Stomach (tissue), 9 donors: Measurements from ENCODE around the gene RTN4R. TPM values are rescaled to one million over a fixed set of nuclear protein-coding genes. Genes with fewer than 3 reads are reported as not detected.
"Not testable (repeated sequence)": the region's sequence is repeated elsewhere in the genome, so short reads cannot be mapped to it uniquely, and the experiment has no call there.

Source experiments
- DNase-seq, 2 donors: peaks; one replicate each; pipeline versions ENCODE4 v3.0.0 to v3.0.0-alpha.2; 2013 to 2019
- H3K27ac ChIP-seq, 5 donors: fragments of 200-600 bp in 4 of 5; sonication (generic) in 4 of 5; one replicate each; pipeline ENCODE4 v1.5.1; 2013 to 2019; ENCODE audit warnings: mild to moderate bottlenecking in 1 of 5, moderate library complexity in 1 of 5
- H3K27me3 ChIP-seq, 3 donors: fragments of 200-600 bp; sonication (generic); one replicate each; pipeline ENCODE4 v1.5.1; 2017 to 2019; ENCODE audit warnings: mixed run types in 1 of 3
- H3K36me3 ChIP-seq, 4 donors: fragments of 200-600 bp; sonication (generic); 1 replicate in 3 of 4; 2 replicates in 1 of 4; pipeline ENCODE4 v1.5.1; 2016 to 2019
- H3K4me1 ChIP-seq, 4 donors: fragments of 200-600 bp; sonication (generic); one replicate each; pipeline ENCODE4 v1.5.1; 2016 to 2019
- H3K4me3 ChIP-seq, 4 donors: fragments of 200-600 bp; sonication (generic) in 3 of 4; one replicate each; pipeline ENCODE4 v1.5.1; 2016 to 2019; ENCODE audit warnings: mild to moderate bottlenecking in 1 of 4
- H3K9me3 ChIP-seq, 4 donors: fragments of 200-600 bp; sonication (generic); one replicate each; pipeline ENCODE4 v1.5.1; 2016 to 2019
- EP300 ChIP-seq: sonication (generic); formaldehyde crosslinking; IDR thresholded peaks from one replicate; pipeline ENCODE4 v1.6.1; 2017; ENCODE audit warnings: antibody characterized with exemption
- POLR2A ChIP-seq, 4 donors: fragments of 450-650 bp; IDR thresholded peaks; one replicate each; pipeline ENCODE4 v1.6.1; 2016; ENCODE audit warnings: antibody characterized with exemption in 4 of 4, control low read depth in 2 of 4, mild to moderate bottlenecking in 1 of 4, moderate library complexity in 1 of 4
- POLR2AphosphoS5 ChIP-seq, 3 donors: sonication (generic); formaldehyde crosslinking; IDR thresholded peaks; one replicate each; pipeline ENCODE4 v1.6.1; 2016; ENCODE audit warnings: antibody characterized with exemption in 3 of 3
- WGBS, 5 donors: extraction: QIAGEN DNeasy Blood & Tissue Kit in 3 of 5; methylation state at CpG; one replicate each; pipeline versions ENCODE4 v1.1.5 to v1.1.7; 2013 to 2018; 5-methylcytosine and 5-hydroxymethylcytosine counted together
- intact Hi-C: fragments of 100-400 bp; cut with DNase I; formaldehyde crosslinking; loops from one replicate; pipeline ENCODE4 v1.15.1; 2023; ENCODE audit warnings: low total_unique reads
- polyA plus RNA-seq, 3 donors: library from polyadenylated mRNA; stranded (reverse); fragments of 200-250 nt; gene quantifications; one replicate each; pipeline ENCODE4 v1.2.3, GENCODE V29; 2013
- total RNA-seq, 5 donors: library from RNA; depleted of rRNA; stranded (reverse); fragments of >200 nt; gene quantifications; one replicate each; pipeline versions ENCODE4 v1.1.0 to v1.2.3, GENCODE V29; 2014 to 2016
- TF ChIP-seq, protein P1 (sequence below), 7 experiments: fragments of 450-650 bp in 4 of 7; fragments of 200-600 bp in 3 of 7; sonication (generic) in 3 of 7; IDR thresholded peaks; one replicate each; pipeline ENCODE4 v1.5.1; 2016 to 2019; ENCODE audit warnings: antibody characterized with exemption in 7 of 7, control low read depth in 2 of 7, mild to moderate bottlenecking in 1 of 7
- donor health status: healthy with polysubstance abuse.
- donor health status: Bipolar disorder and iron deficiency.
- donor health status: healthy.

RTN4R gene
- total and polyA plus RNA-seq, 8 donors = 0.92 to 2.2 (median 1.7) TPM; not detected in 3

DNA sequence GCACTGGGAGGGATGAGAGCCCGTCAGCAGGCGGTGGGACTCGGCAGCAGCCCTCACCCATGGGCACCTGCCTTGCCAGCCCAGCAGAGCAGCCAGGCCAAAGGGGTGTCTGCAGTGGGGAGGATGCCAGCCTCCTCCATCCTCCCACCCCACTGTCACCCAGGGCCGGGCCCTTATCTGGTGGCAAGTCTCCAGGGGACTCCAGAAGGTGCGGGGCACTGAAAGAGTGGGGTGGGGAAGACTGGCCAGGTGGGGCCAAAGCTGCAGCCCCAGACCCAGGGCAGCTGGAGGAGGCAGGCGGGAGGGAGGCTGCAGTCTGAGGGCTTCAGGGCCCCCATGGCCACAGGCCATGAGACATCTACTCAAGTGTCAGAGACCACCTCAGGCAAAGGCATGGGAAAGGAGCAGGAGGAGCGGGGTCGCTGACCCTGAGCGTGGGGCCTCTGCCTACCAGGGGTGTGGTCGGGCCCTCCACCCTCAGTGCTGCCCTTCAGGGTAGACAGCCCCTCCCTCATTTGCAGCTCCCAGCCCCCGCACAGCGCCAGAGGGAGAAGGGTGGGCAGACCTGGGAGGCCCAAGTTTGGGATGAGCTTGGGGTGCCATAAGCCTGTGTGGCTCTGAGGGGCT, 48.2 kb upstream of the RTN4R start:
- 77 to 86% (median 84%) methylated on average over 9 to 12 of the region's 12 CpGs for WGBS, 5 donors
- Histone ChIP-seq H3K36me3 (peaks cover 0 to 32% (median 12%) of the 10 kb centered on the region in 4 donors), H3K27ac (no peak overlapping the region), H3K4me1 (peaks cover 18 to 48% (median 31%) of the 10 kb centered on the region in 4 donors), H3K27me3 (no peaks in the 10 kb centered on the region), H3K9me3 (no peaks in the 10 kb centered on the region), H3K4me3 (no peak overlapping the region)
- intact Hi-C loops = no loop called here
- TF ChIP-seq, protein P1, sequence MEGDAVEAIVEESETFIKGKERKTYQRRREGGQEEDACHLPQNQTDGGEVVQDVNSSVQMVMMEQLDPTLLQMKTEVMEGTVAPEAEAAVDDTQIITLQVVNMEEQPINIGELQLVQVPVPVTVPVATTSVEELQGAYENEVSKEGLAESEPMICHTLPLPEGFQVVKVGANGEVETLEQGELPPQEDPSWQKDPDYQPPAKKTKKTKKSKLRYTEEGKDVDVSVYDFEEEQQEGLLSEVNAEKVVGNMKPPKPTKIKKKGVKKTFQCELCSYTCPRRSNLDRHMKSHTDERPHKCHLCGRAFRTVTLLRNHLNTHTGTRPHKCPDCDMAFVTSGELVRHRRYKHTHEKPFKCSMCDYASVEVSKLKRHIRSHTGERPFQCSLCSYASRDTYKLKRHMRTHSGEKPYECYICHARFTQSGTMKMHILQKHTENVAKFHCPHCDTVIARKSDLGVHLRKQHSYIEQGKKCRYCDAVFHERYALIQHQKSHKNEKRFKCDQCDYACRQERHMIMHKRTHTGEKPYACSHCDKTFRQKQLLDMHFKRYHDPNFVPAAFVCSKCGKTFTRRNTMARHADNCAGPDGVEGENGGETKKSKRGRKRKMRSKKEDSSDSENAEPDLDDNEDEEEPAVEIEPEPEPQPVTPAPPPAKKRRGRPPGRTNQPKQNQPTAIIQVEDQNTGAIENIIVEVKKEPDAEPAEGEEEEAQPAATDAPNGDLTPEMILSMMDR (IDR thresholded peaks at IDR 0.05) = no peak
- TF ChIP-seq EP300 = no peak
- TF ChIP-seq POLR2AphosphoS5 (IDR thresholded peaks at IDR 0.05) = no peak
- no peak for TF ChIP-seq POLR2A (IDR thresholded peaks at IDR 0.05)
- DNase-seq = peak; percentile 3 to 9

DNA sequence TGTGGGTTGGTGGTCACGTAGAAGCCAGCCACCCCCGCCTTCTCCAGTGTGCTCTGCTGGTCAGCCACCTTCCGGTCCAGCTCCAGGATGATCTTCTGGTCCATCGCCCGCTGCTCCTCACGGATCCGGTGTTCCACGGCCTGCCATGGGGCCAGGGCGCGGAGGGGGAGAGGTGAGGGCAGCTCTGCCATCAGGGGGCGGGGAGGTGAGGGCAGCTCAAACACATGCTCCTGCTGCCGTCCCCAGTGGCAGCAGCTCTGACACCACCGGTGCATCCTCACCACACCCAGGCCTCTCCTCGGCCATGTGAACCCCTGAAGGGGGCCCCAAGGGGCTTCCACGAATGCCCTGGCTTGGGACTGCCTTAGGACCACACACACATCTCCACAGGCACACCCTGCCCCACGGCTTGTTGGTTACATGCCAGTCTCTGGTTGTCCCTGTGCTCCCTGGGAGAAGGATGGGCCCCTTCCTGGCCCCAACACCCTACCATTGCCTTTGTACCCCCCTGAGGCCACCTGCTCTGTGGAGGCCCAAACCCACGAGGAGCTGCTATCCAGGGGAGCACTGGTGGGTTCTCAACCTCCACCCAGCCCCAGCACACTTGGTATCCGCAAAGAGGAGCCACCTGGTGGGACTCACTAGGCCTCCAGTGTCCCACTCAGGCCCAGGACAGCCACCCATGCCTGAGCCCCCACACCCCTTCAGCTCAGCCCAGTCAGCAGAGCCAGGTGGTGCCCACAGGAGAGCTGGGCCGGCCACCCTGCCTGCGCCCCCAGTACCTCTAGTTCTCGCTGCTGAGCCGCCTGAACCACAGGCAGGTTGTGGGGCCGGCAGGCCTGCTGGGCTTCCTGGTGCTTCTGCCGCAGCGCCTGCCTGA, 47.5 kb upstream of the RTN4R start:
- no peaks in the 10 kb centered on the region for H3K9me3 ChIP-seq
- H3K4me1 ChIP-seq = peaks cover 11 to 40% (median 23%) of the 10 kb centered on the region in 4 donors
- intact Hi-C loops = no loop called here
- H3K36me3 ChIP-seq = peaks cover 0 to 32% (median 12%) of the 10 kb centered on the region in 4 donors
- H3K27ac ChIP-seq = no peak overlapping the region
- H3K4me3 ChIP-seq = no peak overlapping the region
- 83 to 90% (median 85%) methylated on average over 17 to 25 of the region's 25 CpGs for WGBS, 5 donors
- no peaks in the 10 kb centered on the region for H3K27me3 ChIP-seq
- DNase-seq = peak; percentile 4 to 21
- no peak for TF ChIP-seq EP300
- TF ChIP-seq POLR2A (IDR thresholded peaks at IDR 0.05) = no peak
- no peak for TF ChIP-seq POLR2AphosphoS5 (IDR thresholded peaks at IDR 0.05)
- TF ChIP-seq, protein P1 (IDR thresholded peaks at IDR 0.05) = no peak

DNA sequence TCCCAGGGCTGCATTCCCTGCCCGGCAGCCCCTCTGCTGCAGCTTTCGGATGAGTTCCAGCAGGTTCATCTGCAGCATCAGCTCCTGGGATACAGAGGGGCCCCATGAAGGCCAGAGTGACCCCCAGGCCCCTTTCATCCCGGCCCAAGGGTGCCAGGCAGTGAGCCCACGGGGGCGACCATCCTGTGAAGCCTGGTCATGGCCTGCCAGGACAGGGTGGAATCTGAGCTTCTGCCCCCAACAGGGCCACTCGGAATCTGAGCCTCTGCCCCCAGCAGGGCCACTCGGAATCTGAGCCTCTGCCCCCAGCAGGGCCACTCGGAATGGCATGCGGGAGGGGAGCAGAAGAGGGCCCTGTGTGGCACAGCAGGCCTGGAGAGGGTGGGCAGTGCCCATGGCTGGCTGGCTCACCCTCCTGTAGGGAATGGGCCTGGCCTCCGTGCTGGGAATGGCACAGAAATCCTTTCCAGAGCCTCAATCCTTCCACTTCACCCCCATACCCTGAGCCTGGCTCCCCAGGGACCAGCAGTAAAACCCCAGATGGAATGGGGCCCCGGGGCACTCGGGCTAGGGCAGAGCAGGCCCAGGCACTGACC, 46.7 kb upstream of the RTN4R start:
- WGBS, 5 donors = 90 to 97% (median 93%) methylated on average over 3 to 12 of the region's 12 CpGs
- Histone ChIP-seq H3K36me3 (peaks cover 0 to 32% (median 12%) of the 10 kb centered on the region in 4 donors), H3K4me1 (peaks cover 9 to 38% (median 20%) of the 10 kb centered on the region in 4 donors)
- H3K9me3 ChIP-seq, H3K4me3 ChIP-seq, DNase-seq, H3K27me3 ChIP-seq, intact Hi-C loops, H3K27ac ChIP-seq: not testable (repeated sequence)

DNA sequence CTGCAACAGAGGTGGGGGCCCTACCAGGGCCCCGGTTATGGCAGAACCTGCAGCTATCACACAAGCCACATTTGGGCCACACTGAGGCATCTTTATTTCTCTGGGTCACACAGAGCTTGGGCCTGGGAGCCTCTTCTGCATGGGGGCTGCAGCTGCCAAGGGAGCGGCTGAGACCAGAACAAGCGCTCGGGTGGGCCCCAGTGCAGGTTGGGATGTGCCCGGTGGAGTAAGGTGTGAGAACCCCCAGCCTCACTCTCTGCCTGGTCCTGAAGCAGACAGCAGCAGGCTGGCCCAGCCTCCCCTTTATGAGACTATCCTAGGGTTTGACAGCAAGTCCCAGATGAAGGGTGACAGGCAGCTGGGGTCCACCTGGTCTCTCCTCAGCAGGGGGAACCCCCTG, 46.1 kb upstream of the RTN4R start:
- peaks cover 8 to 36% (median 18%) of the 10 kb centered on the region in 4 donors for H3K4me1 ChIP-seq
- intact Hi-C loops, H3K27me3 ChIP-seq, H3K4me3 ChIP-seq, DNase-seq, H3K9me3 ChIP-seq, H3K27ac ChIP-seq: not testable (repeated sequence)
- peaks cover 0 to 32% (median 12%) of the 10 kb centered on the region in 4 donors for H3K36me3 ChIP-seq
- WGBS, 5 donors = 80 to 96% (median 88%) methylated on average over 4 to 5 of the region's 5 CpGs; no CpG with 5 or more reads in 1 of the 5 donors

DNA sequence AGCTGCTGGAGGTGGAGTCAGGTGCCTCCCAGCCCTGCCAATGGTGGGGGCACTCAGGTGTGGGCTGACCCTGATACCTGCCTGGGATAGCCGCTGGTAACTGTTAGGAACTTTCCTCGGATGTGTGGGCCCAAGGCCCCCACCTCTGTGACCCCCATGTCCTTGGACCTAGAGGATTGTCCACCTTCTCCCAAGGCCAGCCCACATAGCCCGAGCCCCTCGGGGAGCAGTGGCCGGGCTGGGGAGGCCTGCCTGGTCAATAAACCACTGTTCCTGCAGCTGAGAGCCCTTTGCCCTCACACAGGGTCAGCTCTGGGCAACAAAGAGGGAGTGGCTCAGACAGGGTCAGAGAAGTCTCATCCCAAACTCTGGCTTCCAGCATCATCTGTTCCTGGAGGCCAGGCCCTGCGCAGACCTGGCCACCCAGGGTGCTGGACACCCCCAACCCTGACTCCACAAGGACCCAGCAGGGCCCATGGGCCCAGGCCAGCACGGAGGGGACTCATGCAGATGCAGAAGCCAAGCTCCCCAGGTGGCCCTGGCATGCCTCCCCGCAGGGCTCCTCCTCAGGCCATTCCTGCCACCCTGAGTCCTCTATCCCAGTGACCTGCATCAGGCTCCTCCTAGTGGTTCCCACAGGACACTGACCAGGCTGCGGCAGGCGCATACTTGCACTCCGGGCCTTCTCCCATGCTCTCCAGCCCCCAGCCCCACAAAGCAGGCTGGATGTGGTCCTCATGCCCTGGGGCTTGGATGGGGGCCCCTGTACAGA, 45.4 kb upstream of the RTN4R start:
- 77 to 85% (median 82%) methylated on average over 4 to 8 of the region's 11 CpGs; no CpG with 5 or more reads in 1 of the 5 donors for WGBS, 5 donors
- DNase-seq = peak in 1 of 2 donors; percentile 19

More for the DNA sequence above, 45.4 kb upstream of the RTN4R start:
- H3K4me3 ChIP-seq, H3K27ac ChIP-seq, H3K9me3 ChIP-seq, H3K27me3 ChIP-seq, intact Hi-C loops: not testable (repeated sequence)
- peaks cover under 1 to 29% (median 11%) of the 10 kb centered on the region in 4 donors for H3K4me1 ChIP-seq
- H3K36me3 ChIP-seq = peaks cover 0 to 32% (median 12%) of the 10 kb centered on the region in 4 donors
